Measurements from ENCODE around the gene CD200R1. TPM values are rescaled to one million over a fixed set of nuclear protein-coding genes. Genes with fewer than 3 reads are reported as not detected.

CD200R1 gene
- total RNA-seq, 4 donors from 2014 or later, result 1.6 to 3.3 (median 1.7) TPM

DNA sequence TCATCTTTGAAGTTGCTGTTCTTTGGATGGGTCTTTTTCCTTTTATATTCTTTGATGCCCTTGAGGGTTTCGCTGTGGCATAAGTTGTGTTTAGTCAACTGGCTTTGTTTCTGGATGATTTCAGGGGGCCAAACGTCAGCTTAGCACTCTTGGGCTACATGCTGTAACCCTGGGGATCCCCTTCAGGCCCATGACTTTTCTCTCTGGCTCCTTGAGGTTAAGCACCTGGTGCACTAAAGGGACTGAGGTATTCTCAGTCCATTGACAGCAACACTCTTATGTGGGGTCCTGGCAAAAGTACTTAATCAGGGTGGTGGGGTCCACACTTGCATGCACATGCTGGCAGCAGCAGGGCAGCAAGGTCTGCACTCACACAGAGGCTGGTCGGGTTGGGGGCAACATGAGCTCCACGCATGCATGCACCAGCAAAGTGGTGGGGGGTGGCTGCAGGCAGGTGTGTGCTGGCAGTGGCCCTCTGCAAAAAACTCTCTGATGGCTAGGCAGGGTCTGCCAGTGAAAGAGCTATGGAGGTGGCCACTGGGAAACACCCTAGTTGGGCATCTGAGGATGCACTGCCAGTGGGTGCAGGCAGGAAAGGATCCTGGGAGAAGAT lies 90.1 kb downstream of the CD200R1 start:
- no peaks in the 10 kb centered on the region for H3K4me1 ChIP-seq
- no peak overlapping the region for H3K4me3 ChIP-seq
- H3K27me3 ChIP-seq, result no peaks in the 10 kb centered on the region
- TF ChIP-seq POLR2AphosphoS5 (IDR thresholded peaks at IDR 0.05), result no peak
- TF ChIP-seq POLR2A (IDR thresholded peaks at IDR 0.05; ENCODE audit: low read depth), result no peak
- no peak for TF ChIP-seq EP300 (IDR thresholded peaks at IDR 0.05)
- TF ChIP-seq, protein P1, sequence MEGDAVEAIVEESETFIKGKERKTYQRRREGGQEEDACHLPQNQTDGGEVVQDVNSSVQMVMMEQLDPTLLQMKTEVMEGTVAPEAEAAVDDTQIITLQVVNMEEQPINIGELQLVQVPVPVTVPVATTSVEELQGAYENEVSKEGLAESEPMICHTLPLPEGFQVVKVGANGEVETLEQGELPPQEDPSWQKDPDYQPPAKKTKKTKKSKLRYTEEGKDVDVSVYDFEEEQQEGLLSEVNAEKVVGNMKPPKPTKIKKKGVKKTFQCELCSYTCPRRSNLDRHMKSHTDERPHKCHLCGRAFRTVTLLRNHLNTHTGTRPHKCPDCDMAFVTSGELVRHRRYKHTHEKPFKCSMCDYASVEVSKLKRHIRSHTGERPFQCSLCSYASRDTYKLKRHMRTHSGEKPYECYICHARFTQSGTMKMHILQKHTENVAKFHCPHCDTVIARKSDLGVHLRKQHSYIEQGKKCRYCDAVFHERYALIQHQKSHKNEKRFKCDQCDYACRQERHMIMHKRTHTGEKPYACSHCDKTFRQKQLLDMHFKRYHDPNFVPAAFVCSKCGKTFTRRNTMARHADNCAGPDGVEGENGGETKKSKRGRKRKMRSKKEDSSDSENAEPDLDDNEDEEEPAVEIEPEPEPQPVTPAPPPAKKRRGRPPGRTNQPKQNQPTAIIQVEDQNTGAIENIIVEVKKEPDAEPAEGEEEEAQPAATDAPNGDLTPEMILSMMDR (IDR thresholded peaks at IDR 0.05), result no peak
- intact Hi-C loops (cut with DNase I), result no loop called here
- H3K27ac ChIP-seq (replicated peaks in 1 of 4), result no peak overlapping the region
- 86% methylated on average over 4 of the region's 4 CpGs for WGBS
- no peak for DNase-seq (ENCODE audit: extremely low spot score)
- no peaks in the 10 kb centered on the region for H3K36me3 ChIP-seq
- H3K9me3 ChIP-seq, result no peaks in the 10 kb centered on the region

DNA sequence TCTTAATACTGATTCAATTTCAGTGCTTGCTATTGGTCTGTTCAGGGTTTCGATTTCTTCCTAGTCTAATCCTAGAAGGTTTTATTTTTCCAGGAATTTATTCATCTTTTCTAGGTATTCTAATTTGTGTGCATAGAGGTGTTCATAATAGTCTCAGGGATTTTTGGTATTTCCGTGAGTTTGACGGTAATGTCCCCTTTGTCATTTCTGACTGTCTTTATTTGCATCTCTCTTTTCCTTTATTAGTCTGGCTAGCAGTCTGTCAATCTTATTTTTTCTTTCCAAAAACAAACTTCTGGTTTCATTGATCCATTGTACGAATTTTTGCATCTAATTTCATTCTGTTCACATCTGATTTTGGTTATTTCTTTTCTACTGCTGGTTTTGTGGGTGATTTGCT lies 93.0 kb downstream of the CD200R1 start:
- intact Hi-C loops (cut with DNase I), result no loop called here

GRCh38 chr3:112875561-112875960 lies 99.3 kb downstream of the CD200R1 start:
- intact Hi-C loops (cut with DNase I), result no loop called here
- H3K27me3 ChIP-seq, result no peaks in the 10 kb centered on the region
- no peak overlapping the region for H3K27ac ChIP-seq (replicated peaks in 1 of 4)
- no peaks in the 10 kb centered on the region for H3K4me1 ChIP-seq
- DNase-seq (ENCODE audit: extremely low spot score), result no peak
- WGBS, result 69% methylated on average over 2 of the region's 2 CpGs
- H3K36me3 ChIP-seq, result no peaks in the 10 kb centered on the region
- peaks cover 0 to 11% (median 9%) of the 10 kb centered on the region in 4 donors for H3K9me3 ChIP-seq
- no peak overlapping the region for H3K4me3 ChIP-seq
- TF ChIP-seq EP300 (IDR thresholded peaks at IDR 0.05) (no peak), POLR2A (IDR thresholded peaks at IDR 0.05; ENCODE audit: low read depth) (no peak), POLR2AphosphoS5 (IDR thresholded peaks at IDR 0.05) (no peak)
- TF ChIP-seq, protein P1 (IDR thresholded peaks at IDR 0.05), result no peak

More for the DNA sequence above, 93.0 kb downstream of the CD200R1 start:
- H3K4me1 ChIP-seq, result no peaks in the 10 kb centered on the region
- TF ChIP-seq POLR2AphosphoS5 (IDR thresholded peaks at IDR 0.05) (no peak), POLR2A (IDR thresholded peaks at IDR 0.05; ENCODE audit: low read depth) (no peak), EP300 (IDR thresholded peaks at IDR 0.05) (no peak)
- TF ChIP-seq, protein P1 (IDR thresholded peaks at IDR 0.05), result no peak
- no peaks in the 10 kb centered on the region for H3K27me3 ChIP-seq
- H3K4me3 ChIP-seq, result no peak overlapping the region
- H3K27ac ChIP-seq (replicated peaks in 1 of 4), result no peak overlapping the region
- H3K36me3 ChIP-seq, result no peaks in the 10 kb centered on the region
- 79% methylated on average over 4 of the region's 4 CpGs for WGBS
- no peaks in the 10 kb centered on the region for H3K9me3 ChIP-seq
- DNase-seq (ENCODE audit: extremely low spot score), result no peak

GRCh38 chr3:112874725-112875124 lies 100.2 kb downstream of the CD200R1 start:
- Histone ChIP-seq H3K27me3 (no peaks in the 10 kb centered on the region), H3K4me3 (no peak overlapping the region), H3K4me1 (no peaks in the 10 kb centered on the region), H3K27ac (replicated peaks in 1 of 4) (no peak overlapping the region), H3K9me3 (peaks cover 0 to 18% (median 16%) of the 10 kb centered on the region in 4 donors), H3K36me3 (no peaks in the 10 kb centered on the region)
- no peak for TF ChIP-seq EP300 (IDR thresholded peaks at IDR 0.05)
- TF ChIP-seq POLR2AphosphoS5 (IDR thresholded peaks at IDR 0.05), result no peak
- no peak for TF ChIP-seq POLR2A (IDR thresholded peaks at IDR 0.05; ENCODE audit: low read depth)
- TF ChIP-seq, protein P1 (IDR thresholded peaks at IDR 0.05), result no peak
- DNase-seq (ENCODE audit: extremely low spot score), result no peak
- intact Hi-C loops (cut with DNase I), result no loop called here

DNA sequence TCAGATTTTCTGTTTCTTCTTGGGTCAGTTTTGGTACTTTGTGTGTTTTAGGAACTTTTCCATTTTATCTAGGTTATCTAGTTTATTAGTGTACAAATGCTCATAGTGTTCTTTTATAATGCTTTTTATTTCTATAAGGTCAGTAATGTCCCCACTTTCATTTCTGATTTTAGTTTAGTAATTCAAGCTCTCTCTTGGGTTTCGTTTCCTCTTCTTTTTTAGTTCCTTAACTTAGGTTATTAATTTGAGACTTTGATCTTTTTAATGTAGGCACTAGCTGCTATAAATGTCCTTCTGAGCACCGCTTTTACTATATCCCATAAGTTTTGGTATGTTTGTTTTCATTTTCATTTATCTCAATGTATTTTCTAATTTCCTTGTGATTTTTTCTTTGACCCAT lies 101.3 kb downstream of the CD200R1 start:
- TF ChIP-seq POLR2A (IDR thresholded peaks at IDR 0.05; ENCODE audit: low read depth), result no peak
- TF ChIP-seq, protein P1 (IDR thresholded peaks at IDR 0.05), result no peak
- no peak for TF ChIP-seq POLR2AphosphoS5 (IDR thresholded peaks at IDR 0.05)
- no peak for TF ChIP-seq EP300 (IDR thresholded peaks at IDR 0.05)
- no peak for DNase-seq (ENCODE audit: extremely low spot score)
- 71% methylated on average over 2 of the region's 2 CpGs for WGBS
- intact Hi-C loops (cut with DNase I), result no loop called here
- no peak overlapping the region for H3K4me3 ChIP-seq
- no peak overlapping the region for H3K27ac ChIP-seq (replicated peaks in 1 of 4)
- no peaks in the 10 kb centered on the region for H3K36me3 ChIP-seq
- H3K27me3 ChIP-seq, result no peaks in the 10 kb centered on the region
- no peaks in the 10 kb centered on the region for H3K4me1 ChIP-seq
- H3K9me3 ChIP-seq, result peaks cover 0 to 22% (median 19%) of the 10 kb centered on the region in 4 donors

All from esophagus muscularis mucosa (tissue), 4 donors.